Psoas muscle (tissue), 8 donors: Measurements from ENCODE around the gene VCL. TPM values are rescaled to one million over a fixed set of nuclear protein-coding genes. Genes with fewer than 3 reads are reported as not detected.

Experiments
- ATAC-seq, 4 donors: fragments of 200-7000 bp; cut with Tn5 transposase; one replicate each; pipeline ENCODE4 v1.9.1; 2020; ENCODE audit warnings: moderate library complexity in 3 of 4, mild to moderate bottlenecking in 2 of 4
- DNase-seq, 2 donors: peaks; one replicate each; pipeline ENCODE4 v3.0.0-alpha.2; 2020
- H3K27ac ChIP-seq: fragments of 200-600 bp; one replicate; pipeline ENCODE4 v1.8.0; 2022
- H3K27me3 ChIP-seq, 3 donors: fragments of 200-600 bp in 1 of 3; one replicate each; pipeline versions ENCODE4 v1.6.1 to v1.8.0; 2013 to 2022; ENCODE audit warnings: low read length in 2 of 3, mild to moderate bottlenecking in 2 of 3, moderate library complexity in 1 of 3; ENCODE audit not compliant: insufficient read depth in 3 of 3
- H3K36me3 ChIP-seq, 2 donors: fragments of 200-600 bp in 1 of 2; one replicate each; pipeline versions ENCODE4 v1.6.1 to v1.8.0; 2013 to 2022; ENCODE audit warnings: low read depth in 1 of 2, mild to moderate bottlenecking in 1 of 2, moderate library complexity in 1 of 2; ENCODE audit not compliant: insufficient read depth in 1 of 2
- H3K4me1 ChIP-seq: fragments of 200-600 bp; one replicate; pipeline ENCODE4 v1.8.0; 2022
- H3K4me3 ChIP-seq: fragments of 200-600 bp; one replicate; pipeline ENCODE4 v1.8.0; 2022; ENCODE audit warnings: mild to moderate bottlenecking
- H3K9me3 ChIP-seq: fragments of 200-600 bp; one replicate; pipeline ENCODE4 v1.8.0; 2022
- CTCF ChIP-seq: fragments of 200-600 bp; IDR thresholded peaks from one replicate; pipeline ENCODE4 v1.8.0; 2022; ENCODE audit warnings: antibody characterized with exemption
- WGBS, 3 donors: extraction: QIAGEN DNeasy Blood & Tissue Kit; methylation state at CpG; one replicate each; pipeline versions ENCODE4 v1.1.6 to v1.1.7; 2013; 5-methylcytosine and 5-hydroxymethylcytosine counted together
- intact Hi-C, 2 donors: fragments of 100-400 bp; cut with DNase I; formaldehyde crosslinking; loops; one replicate each; pipeline versions ENCODE4 v1.11.0 to v1.14.2; 2022
- long read RNA-seq, 2 donors: library from polyadenylated mRNA; unstranded; transcript quantifications; one replicate each; pipeline ENCODE4 v2.0.0, GENCODE V29; 2021
- polyA plus RNA-seq, 3 donors: library from polyadenylated mRNA; stranded (reverse); fragments of 200-250 nt; gene quantifications; one replicate each; pipeline ENCODE4 v1.2.3, GENCODE V29; 2013
- total RNA-seq, 4 donors: library from RNA; stranded (reverse); fragmentation: NEBNext Ultra II Directional in 2 of 4; extraction: Animal tissue kit (Norgen Biotek cat#: 25700) in 2 of 4; gene quantifications; one replicate each; pipeline versions ENCODE4 v1.2.1 to v1.2.4, GENCODE V29; 2021 to 2023
- donor health status: healthy with polysubstance abuse.
- donor health status: DM: no; HTN: no; CAD: no; lungs with moderate emphysema.
- donor health status: Bipolar disorder and iron deficiency.
- donor health status: healthy.
- donor health status: DM: yes; HTN: yes; CAD: no.
- donor health status: DM: no; HTN: no; CAD: no.
- donor health status: DM: no; HTN: no; CAD: no.
- donor health status: DM: yes; HTN: yes; CAD: no.

The VCL gene
- total RNA-seq (100 to 1,000 TPM in 3 of 4 donors, 10 to 100 TPM in 1; 89.1 to 426 (median 179) TPM), polyA plus RNA-seq (10 to 100 TPM; 54.5 to 93.2 (median 91.4) TPM)
- long read RNA-seq, donor 1, full-length matches to known transcripts, result 33 of 79 reads
- long read RNA-seq, donor 1, partial matches to known transcripts, result 12 of 79 reads
- long read RNA-seq, donor 1, other reads (novel, unspliced or antisense), result 34 of 79 reads
- long read RNA-seq, donor 2, full-length matches to known transcripts, result 233 of 730 reads
- long read RNA-seq, donor 2, partial matches to known transcripts, result 476 of 730 reads
- long read RNA-seq, donor 2, other reads (novel, unspliced or antisense), result 21 of 730 reads

- Histone ChIP-seq H3K27me3 (no peaks in the 10 kb centered on the region), H3K36me3 (no peaks in the 10 kb centered on the region), H3K4me1 (peaks cover 35% of the 10 kb centered on the region), H3K4me3 (peak within 1 kb of the TSS; percentile 95), H3K9me3 (no peaks in the 10 kb centered on the region), H3K27ac (peak within 1 kb of the TSS; percentile 97)
- ATAC-seq (peak; percentile 93 to 96 (median 96)), DNase-seq (peak; percentile 98 to 99)
- WGBS, 3 donors, result 0% methylated on average over 78 to 92 of the region's 92 CpGs
- no peak for TF ChIP-seq CTCF
- intact Hi-C loops, result loop anchor here in 1 of 2 donors (5.0 kb wide), 1 partner anchor 39 kb away; no protein-coding TSS in a partner anchor
Observed at GRCh38 chr10:73997787-73998622, at the start of gene VCL. Gene VCL, plus strand, starts transcription at chr10:73998116. Its CDS starts 92 bp downstream, at chr10:73998208.

- H3K27me3 ChIP-seq, result no peaks in the 10 kb centered on the region
- no peaks in the 10 kb centered on the region for H3K9me3 ChIP-seq
- H3K4me1 ChIP-seq, result no peaks in the 10 kb centered on the region
- intact Hi-C loops, result no loop called here
- H3K36me3 ChIP-seq, result no peaks in the 10 kb centered on the region
- 79 to 91% (median 91%) methylated on average over 10 of the region's 10 CpGs for WGBS, 3 donors
- no peak for TF ChIP-seq CTCF
- DNase-seq (no peak), ATAC-seq (no peak)
- no peak overlapping the region for H3K4me3 ChIP-seq
- no peak overlapping the region for H3K27ac ChIP-seq
Observed at GRCh38 chr10:73948947-73949633, 48.8 kb upstream of the VCL start.

GRCh38 chr10:73950155-73950948 is 47.6 kb upstream of the VCL start:
- Histone ChIP-seq H3K4me3 (no peak overlapping the region), H3K4me1 (no peaks in the 10 kb centered on the region), H3K9me3 (no peaks in the 10 kb centered on the region), H3K27me3 (no peaks in the 10 kb centered on the region), H3K36me3 (no peaks in the 10 kb centered on the region), H3K27ac (no peak overlapping the region)
- DNase-seq (no peak), ATAC-seq (no peak)
- TF ChIP-seq CTCF, result no peak
- intact Hi-C loops, result no loop called here
- 71 to 77% (median 73%) methylated on average over 13 of the region's 13 CpGs for WGBS, 3 donors

GRCh38 chr10:73953665-73954064 is 44.3 kb upstream of the VCL start:
- 89 to 95% (median 94%) methylated on average over 1 of the region's 1 CpG for WGBS, 3 donors
- H3K36me3 ChIP-seq, result no peaks in the 10 kb centered on the region
- intact Hi-C loops, result no loop called here

More at GRCh38 chr10:73953665-73954064, 44.3 kb upstream of the VCL start:
- Histone ChIP-seq H3K9me3 (no peaks in the 10 kb centered on the region), H3K27me3 (no peaks in the 10 kb centered on the region), H3K4me3 (no peak overlapping the region), H3K27ac (no peak overlapping the region), H3K4me1 (peaks cover 11% of the 10 kb centered on the region)
- peak in 1 of 4 donors; percentile 41 for ATAC-seq
- DNase-seq, result no peak
- no peak for TF ChIP-seq CTCF
